ENCODE data around the gene AK9.

DNA sequence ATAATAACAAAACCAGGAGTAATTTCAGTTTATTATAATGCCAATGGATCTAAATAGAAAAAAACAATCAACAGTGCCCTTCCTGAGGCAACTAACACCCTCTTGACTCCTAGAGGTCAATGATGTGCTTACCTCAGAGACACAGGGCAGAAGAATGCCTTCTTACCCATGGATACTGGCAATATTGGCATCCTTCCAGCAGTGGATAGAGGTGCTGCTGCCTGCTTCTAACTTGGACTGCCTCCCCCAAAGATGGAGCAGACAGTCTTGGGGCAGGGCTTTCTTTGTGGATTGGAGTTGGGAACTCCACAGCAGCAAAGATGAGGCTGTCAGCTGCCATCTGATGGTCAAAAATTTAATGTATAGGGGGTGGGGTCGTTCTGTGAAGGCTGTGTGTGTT lies 78.7 kb downstream of the AK9 start:
- TF ChIP-seq POLR2AphosphoS5 (IDR thresholded peaks at IDR 0.05; ENCODE audit: borderline replicate concordance, low read depth, low read length): no peak
- TF ChIP-seq EZH2 (IDR thresholded peaks at IDR 0.05): no peak
- TF ChIP-seq FOXP2 (optimal IDR thresholded peaks at IDR 0.05; ENCODE audit: control extremely low read depth, extremely low read length, insufficient read depth): no peak

Data from SK-N-MC (cell line).